Vagina (tissue), 2 donors: Measurements from ENCODE around the gene NHERF1. TPM values are rescaled to one million over a fixed set of nuclear protein-coding genes. Genes with fewer than 3 reads are reported as not detected.

Experiments
- DNase-seq, 2 donors: peaks; one replicate each; pipeline ENCODE4 v3.0.0-alpha.2; 2017; ENCODE audit errors: extremely low spot score in 2 of 2
- H3K27ac ChIP-seq: fragments of 200-600 bp; sonication (generic); one replicate; pipeline ENCODE4 v1.5.1; 2019
- H3K27me3 ChIP-seq: fragments of 200-600 bp; sonication (generic); one replicate; pipeline ENCODE4 v1.5.1; 2019
- H3K36me3 ChIP-seq, 2 donors: fragments of 200-600 bp; sonication (generic); one replicate each; pipeline ENCODE4 v1.5.1; 2017 to 2019
- H3K4me1 ChIP-seq: fragments of 200-600 bp; sonication (generic); one replicate; pipeline ENCODE4 v1.5.1; 2019
- H3K4me3 ChIP-seq, 2 donors: fragments of 200-600 bp; sonication (generic); 1 replicate in 1 of 2; 2 replicates in 1 of 2; pipeline ENCODE4 v1.5.1; 2016 to 2019
- H3K9me3 ChIP-seq: fragments of 200-600 bp; sonication (generic); one replicate; pipeline ENCODE4 v1.5.1; 2019
- CTCF ChIP-seq, 3 experiments: fragments of 450-650 bp in 2 of 3; fragments of 200-600 bp in 1 of 3; sonication (generic) in 1 of 3; IDR thresholded peaks; one replicate each; pipeline ENCODE4 v1.5.1; 2017 to 2019; ENCODE audit warnings: antibody characterized with exemption in 3 of 3, mild to moderate bottlenecking in 2 of 3, moderate library complexity in 2 of 3
- POLR2A ChIP-seq, 2 donors: fragments of 450-650 bp; IDR thresholded peaks; one replicate each; pipeline ENCODE4 v1.6.1; 2017; ENCODE audit warnings: antibody characterized with exemption in 2 of 2, mild to moderate bottlenecking in 2 of 2, moderate library complexity in 2 of 2
- POLR2AphosphoS5 ChIP-seq, 2 donors: sonication (generic); formaldehyde crosslinking; IDR thresholded peaks; one replicate each; pipeline ENCODE4 v1.9.0; 2017; ENCODE audit warnings: antibody characterized with exemption in 2 of 2, mild to moderate bottlenecking in 2 of 2, low read depth in 1 of 2; ENCODE audit not compliant: insufficient read depth in 1 of 2
- intact Hi-C: fragments of 100-400 bp; cut with DNase I; formaldehyde crosslinking; loops from one replicate; pipeline ENCODE4 v1.15.1; 2023
- total RNA-seq: library from RNA; depleted of rRNA; stranded (reverse); fragments of >200 nt; gene quantifications from one replicate; pipeline ENCODE4 v1.2.3, GENCODE V29; 2016

The NHERF1 gene
- total RNA-seq, 1 donor from 2014 or later = 57.2 TPM

- TF ChIP-seq POLR2A (IDR thresholded peaks at IDR 0.05) = no peak
- no peak for TF ChIP-seq CTCF (IDR thresholded peaks at IDR 0.05)
- TF ChIP-seq POLR2AphosphoS5 (IDR thresholded peaks at IDR 0.05; ENCODE audit: insufficient read depth in 1 of 2, low read depth in 1 of 2) = no peak
- Histone ChIP-seq H3K4me3 (no peak overlapping the region), H3K4me1 (peaks cover 27% of the 10 kb centered on the region), H3K27me3 (no peaks in the 10 kb centered on the region), H3K27ac (no peak overlapping the region), H3K36me3 (no peaks in the 10 kb centered on the region), H3K9me3 (no peaks in the 10 kb centered on the region)
- DNase-seq = no peak
- intact Hi-C loops = no loop called here
These were observed 6.3 kb upstream of the NHERF1 start for GRCh38 chr17:74742153-74742515.

DNA sequence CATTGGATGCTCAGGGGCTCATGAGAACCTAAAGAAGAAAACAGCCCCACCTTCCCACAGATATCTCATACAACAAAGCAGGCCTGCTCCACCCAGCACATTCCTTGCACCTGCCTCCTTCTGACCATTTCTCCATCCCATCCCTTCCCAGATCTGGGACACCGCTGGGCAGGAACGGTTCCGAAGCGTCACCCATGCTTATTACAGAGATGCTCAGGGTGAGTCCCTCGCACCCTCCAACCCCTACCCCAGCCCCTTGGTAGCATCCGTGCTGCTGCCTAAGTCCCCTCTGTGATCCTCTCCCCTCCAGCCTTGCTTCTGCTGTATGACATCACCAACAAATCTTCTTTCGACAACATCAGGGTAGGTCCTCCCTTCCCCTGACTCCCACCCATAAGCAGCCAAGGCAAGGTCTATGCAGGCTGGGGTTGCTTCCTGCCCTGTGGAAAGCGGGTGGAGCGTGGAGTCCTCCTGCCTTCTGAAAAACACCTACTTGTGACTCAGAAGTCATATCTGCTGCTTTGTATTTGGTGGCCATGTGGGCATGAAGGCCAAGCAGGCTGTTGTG, 5.4 kb upstream of the NHERF1 start:
- no peaks in the 10 kb centered on the region for H3K27me3 ChIP-seq
- H3K27ac ChIP-seq = no peak overlapping the region
- no peak overlapping the region for H3K4me3 ChIP-seq
- no peak for TF ChIP-seq POLR2AphosphoS5 (IDR thresholded peaks at IDR 0.05; ENCODE audit: insufficient read depth in 1 of 2, low read depth in 1 of 2)
- TF ChIP-seq CTCF (IDR thresholded peaks at IDR 0.05) = no peak
- TF ChIP-seq POLR2A (IDR thresholded peaks at IDR 0.05) = no peak
- no peak for DNase-seq
- H3K4me1 ChIP-seq = peaks cover 25% of the 10 kb centered on the region
- intact Hi-C loops = no loop called here
- no peaks in the 10 kb centered on the region for H3K36me3 ChIP-seq
- no peaks in the 10 kb centered on the region for H3K9me3 ChIP-seq

GRCh38 chr17:74743755-74744154, 4.7 kb upstream of the NHERF1 start:
- DNase-seq = no peak
- Histone ChIP-seq H3K36me3 (no peaks in the 10 kb centered on the region), H3K4me3 (no peak overlapping the region), H3K9me3 (no peaks in the 10 kb centered on the region), H3K27me3 (no peaks in the 10 kb centered on the region), H3K4me1 (peaks cover 20% of the 10 kb centered on the region), H3K27ac (no peak overlapping the region)
- intact Hi-C loops = loop anchor here (2.0 kb wide), 1 partner anchor 121 kb away; no protein-coding TSS in a partner anchor
- no peak for TF ChIP-seq POLR2AphosphoS5 (IDR thresholded peaks at IDR 0.05; ENCODE audit: insufficient read depth in 1 of 2, low read depth in 1 of 2)
- TF ChIP-seq POLR2A (IDR thresholded peaks at IDR 0.05) = no peak
- TF ChIP-seq CTCF (IDR thresholded peaks at IDR 0.05) = no peak

DNA sequence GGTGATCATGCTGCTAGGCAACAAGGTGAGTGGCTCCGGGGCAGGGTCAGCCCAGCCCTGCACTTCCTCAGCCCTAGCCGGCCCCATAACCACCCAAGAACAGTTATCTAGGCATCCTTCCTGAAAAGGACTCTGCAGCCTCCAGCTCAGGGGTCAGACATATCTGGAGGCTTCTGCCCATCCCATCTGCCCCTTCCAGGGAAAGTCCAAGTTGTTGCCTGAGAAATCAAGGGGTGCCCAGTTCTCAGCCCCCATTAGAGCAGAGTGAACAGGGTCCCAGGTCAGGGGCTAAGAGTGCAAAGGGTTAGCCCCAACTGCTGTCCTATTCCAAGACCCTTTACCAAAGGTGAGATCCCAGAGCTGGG, 4.1 kb upstream of the NHERF1 start:
- TF ChIP-seq CTCF (IDR thresholded peaks at IDR 0.05) = no peak
- TF ChIP-seq POLR2A (IDR thresholded peaks at IDR 0.05) = no peak
- no peak for TF ChIP-seq POLR2AphosphoS5 (IDR thresholded peaks at IDR 0.05; ENCODE audit: insufficient read depth in 1 of 2, low read depth in 1 of 2)
- DNase-seq = no peak
- Histone ChIP-seq H3K27ac (no peak overlapping the region), H3K27me3 (no peaks in the 10 kb centered on the region), H3K4me3 (no peak overlapping the region), H3K4me1 (peaks cover 25% of the 10 kb centered on the region), H3K36me3 (no peaks in the 10 kb centered on the region), H3K9me3 (no peaks in the 10 kb centered on the region)
- intact Hi-C loops = loop anchor here (2.0 kb wide), 1 partner anchor 120 kb away; no protein-coding TSS in a partner anchor

DNA sequence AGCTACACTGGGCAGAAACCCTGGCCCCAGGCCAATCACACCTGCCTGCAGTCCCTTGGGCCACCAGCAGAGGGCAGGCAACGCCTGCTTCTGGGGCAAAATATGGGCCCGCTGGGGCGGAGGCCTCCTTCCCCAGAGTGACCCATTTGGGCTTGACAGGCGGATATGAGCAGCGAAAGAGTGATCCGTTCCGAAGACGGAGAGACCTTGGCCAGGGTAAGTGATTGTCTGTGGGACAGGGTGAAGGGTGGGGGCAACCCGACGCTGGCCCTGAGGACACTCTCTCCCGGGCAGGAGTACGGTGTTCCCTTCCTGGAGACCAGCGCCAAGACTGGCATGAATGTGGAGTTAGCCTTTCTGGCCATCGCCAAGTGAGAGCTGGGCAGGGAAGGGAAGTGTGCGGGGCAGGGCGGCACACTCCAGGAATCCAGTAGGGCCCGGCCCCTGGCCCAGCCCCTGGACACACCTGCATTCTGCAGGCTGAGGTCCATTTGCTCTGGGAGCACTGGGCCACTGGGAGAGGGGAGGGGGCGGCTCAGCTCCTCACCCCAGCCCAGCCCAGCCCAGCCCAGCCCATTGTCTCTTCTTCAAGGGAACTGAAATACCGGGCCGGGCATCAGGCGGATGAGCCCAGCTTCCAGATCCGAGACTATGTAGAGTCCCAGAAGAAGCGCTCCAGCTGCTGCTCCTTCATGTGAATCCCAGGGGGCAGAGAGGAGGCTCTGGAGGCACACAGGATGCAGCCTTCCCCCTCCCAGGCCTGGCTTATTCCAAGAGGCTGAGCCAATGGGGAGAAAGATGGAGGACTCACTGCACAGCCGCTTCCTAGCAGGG, 3.5 kb upstream of the NHERF1 start:
- H3K4me3 ChIP-seq = peak overlapping the region in 1 of 2 donors; percentile 19
- no peak for DNase-seq
- H3K27ac ChIP-seq = peak overlapping the region; percentile 22
- H3K36me3 ChIP-seq = no peaks in the 10 kb centered on the region
- no peaks in the 10 kb centered on the region for H3K27me3 ChIP-seq
- H3K9me3 ChIP-seq = no peaks in the 10 kb centered on the region
- H3K4me1 ChIP-seq = peaks cover 31% of the 10 kb centered on the region
- TF ChIP-seq CTCF (IDR thresholded peaks at IDR 0.05) (peak; percentile 98 to 100 (median 99)), POLR2A (IDR thresholded peaks at IDR 0.05) (no peak), POLR2AphosphoS5 (IDR thresholded peaks at IDR 0.05; ENCODE audit: insufficient read depth in 1 of 2, low read depth in 1 of 2) (peak; percentile 62 to 88)
- intact Hi-C loops = loop anchor here (2.0 to 5.0 kb wide), 2 partner anchors 37 to 120 kb away; no protein-coding TSS in a partner anchor
